GM12878 (cell line): ENCODE results near the gene STK17A.

Experiments
- CTCF ChIP-seq, 3 experiments: IDR thresholded peaks in 2 of 3; conservative IDR thresholded peaks in 1 of 3; 2 replicates each; pipeline ENCODE4 v1.5.1; 2011; ENCODE audit warnings: low read depth in 3 of 3, low read length in 3 of 3, mild to moderate bottlenecking in 3 of 3, control low read depth in 2 of 3, moderate library complexity in 2 of 3, inconsistent platforms in 1 of 3, mixed read lengths in 1 of 3; ENCODE audit not compliant: control insufficient read depth in 2 of 3, insufficient read depth in 1 of 3; ENCODE audit errors: extremely low read depth in 1 of 3
- CUX1 ChIP-seq: IDR thresholded peaks from 2 replicates; pipeline ENCODE4 v1.6.1; 2012; ENCODE audit warnings: improper control_type of control experiment, low read depth, low read length; ENCODE audit not compliant: insufficient replicate concordance
- GATAD2B ChIP-seq: fragments of 450-650 bp; conservative IDR thresholded peaks from 2 replicates; pipeline ENCODE4 v1.6.1; 2017; ENCODE audit warnings: low read depth, mild to moderate bottlenecking, moderate library complexity
- NRF1 ChIP-seq: conservative IDR thresholded peaks from 2 replicates; pipeline ENCODE4 v1.6.1; 2011; ENCODE audit warnings: mild to moderate bottlenecking, low read depth, low read length, improper control_type of control experiment
- REST ChIP-seq: IDR thresholded peaks from 2 replicates; pipeline ENCODE4 v1.6.1; 2012; ENCODE audit warnings: mild to moderate bottlenecking, low read depth, low read length
- ZNF274 ChIP-seq: IDR thresholded peaks from one replicate; pipeline ENCODE4 v1.8.0; 2011; ENCODE audit not compliant: insufficient read length, insufficient read depth
- TF ChIP-seq, protein P1 (sequence below): IDR thresholded peaks from 2 replicates; pipeline ENCODE4 v1.6.1; 2012; ENCODE audit warnings: low read depth, low read length, improper control_type of control experiment
- TF ChIP-seq, protein P2 (sequence below): IDR thresholded peaks from 2 replicates; pipeline ENCODE4 v1.6.1; 2011; ENCODE audit warnings: low read depth, low read length, improper control_type of control experiment, borderline replicate concordance

GRCh38 chr7:43631559-43631958, 48.7 kb downstream of the STK17A start:
- TF ChIP-seq ZNF274 (no peak), REST (no peak), GATAD2B (no peak), CTCF (IDR thresholded peaks at IDR 0.05 in 2 of 3, conservative IDR thresholded peaks at IDR 0.05 in 1 of 3; ENCODE audit: control insufficient read depth in 2 of 3, extremely low read depth in 1 of 3, insufficient read depth in 1 of 3, low read depth in 3 of 3, low read length in 3 of 3) (no peak), CUX1 (no peak), NRF1 (no peak)
- TF ChIP-seq, protein P1, sequence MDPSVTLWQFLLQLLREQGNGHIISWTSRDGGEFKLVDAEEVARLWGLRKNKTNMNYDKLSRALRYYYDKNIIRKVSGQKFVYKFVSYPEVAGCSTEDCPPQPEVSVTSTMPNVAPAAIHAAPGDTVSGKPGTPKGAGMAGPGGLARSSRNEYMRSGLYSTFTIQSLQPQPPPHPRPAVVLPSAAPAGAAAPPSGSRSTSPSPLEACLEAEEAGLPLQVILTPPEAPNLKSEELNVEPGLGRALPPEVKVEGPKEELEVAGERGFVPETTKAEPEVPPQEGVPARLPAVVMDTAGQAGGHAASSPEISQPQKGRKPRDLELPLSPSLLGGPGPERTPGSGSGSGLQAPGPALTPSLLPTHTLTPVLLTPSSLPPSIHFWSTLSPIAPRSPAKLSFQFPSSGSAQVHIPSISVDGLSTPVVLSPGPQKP: no peak
- TF ChIP-seq, protein P2, sequence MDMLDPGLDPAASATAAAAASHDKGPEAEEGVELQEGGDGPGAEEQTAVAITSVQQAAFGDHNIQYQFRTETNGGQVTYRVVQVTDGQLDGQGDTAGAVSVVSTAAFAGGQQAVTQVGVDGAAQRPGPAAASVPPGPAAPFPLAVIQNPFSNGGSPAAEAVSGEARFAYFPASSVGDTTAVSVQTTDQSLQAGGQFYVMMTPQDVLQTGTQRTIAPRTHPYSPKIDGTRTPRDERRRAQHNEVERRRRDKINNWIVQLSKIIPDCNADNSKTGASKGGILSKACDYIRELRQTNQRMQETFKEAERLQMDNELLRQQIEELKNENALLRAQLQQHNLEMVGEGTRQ: no peak
